GM12872 (cell line): Measurements from ENCODE around the gene MTM1.
A peak's percentile ranks its signal among the peaks of the same experiment; 100 is the strongest.

Experiments used
- TF ChIP-seq, protein P1 (sequence below): IDR thresholded peaks from 3 replicates; pipeline ENCODE4 v1.5.1; 2011; ENCODE audit warnings: low read depth, mild to moderate bottlenecking, low read length, moderate library complexity; ENCODE audit not compliant: insufficient read depth

The MTM1 gene

DNA sequence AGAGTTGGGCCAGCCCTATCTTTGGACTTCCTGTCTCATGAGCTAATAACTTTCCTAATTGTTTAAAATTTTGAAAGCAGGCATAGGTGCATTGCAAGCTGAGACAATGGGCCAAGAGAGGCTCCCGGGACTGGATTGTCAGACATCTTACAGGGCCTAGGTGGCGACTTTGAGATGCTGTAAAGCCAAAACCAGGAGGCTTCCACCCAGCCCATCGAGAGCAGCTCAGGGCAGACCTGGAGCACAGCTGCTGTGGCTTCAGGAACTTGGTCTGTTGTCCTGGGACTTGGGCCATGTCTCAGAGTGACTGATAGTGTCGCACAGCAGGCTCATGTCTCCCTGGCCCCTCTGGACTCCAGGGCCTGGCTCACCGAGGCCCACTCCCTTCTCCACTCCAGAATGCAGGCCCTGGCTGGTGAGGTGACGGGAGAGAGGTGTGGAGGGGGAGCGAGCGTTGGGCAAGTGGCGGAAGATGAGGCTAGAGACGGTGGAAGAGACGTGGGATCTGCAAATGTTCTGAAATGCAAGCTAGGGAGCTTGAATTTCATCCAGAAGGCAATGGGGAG, 24.1 kb upstream of the MTM1 start:
- TF ChIP-seq, protein P1, sequence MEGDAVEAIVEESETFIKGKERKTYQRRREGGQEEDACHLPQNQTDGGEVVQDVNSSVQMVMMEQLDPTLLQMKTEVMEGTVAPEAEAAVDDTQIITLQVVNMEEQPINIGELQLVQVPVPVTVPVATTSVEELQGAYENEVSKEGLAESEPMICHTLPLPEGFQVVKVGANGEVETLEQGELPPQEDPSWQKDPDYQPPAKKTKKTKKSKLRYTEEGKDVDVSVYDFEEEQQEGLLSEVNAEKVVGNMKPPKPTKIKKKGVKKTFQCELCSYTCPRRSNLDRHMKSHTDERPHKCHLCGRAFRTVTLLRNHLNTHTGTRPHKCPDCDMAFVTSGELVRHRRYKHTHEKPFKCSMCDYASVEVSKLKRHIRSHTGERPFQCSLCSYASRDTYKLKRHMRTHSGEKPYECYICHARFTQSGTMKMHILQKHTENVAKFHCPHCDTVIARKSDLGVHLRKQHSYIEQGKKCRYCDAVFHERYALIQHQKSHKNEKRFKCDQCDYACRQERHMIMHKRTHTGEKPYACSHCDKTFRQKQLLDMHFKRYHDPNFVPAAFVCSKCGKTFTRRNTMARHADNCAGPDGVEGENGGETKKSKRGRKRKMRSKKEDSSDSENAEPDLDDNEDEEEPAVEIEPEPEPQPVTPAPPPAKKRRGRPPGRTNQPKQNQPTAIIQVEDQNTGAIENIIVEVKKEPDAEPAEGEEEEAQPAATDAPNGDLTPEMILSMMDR = peak; percentile 20; the same call in 1 of the 3 replicates

DNA sequence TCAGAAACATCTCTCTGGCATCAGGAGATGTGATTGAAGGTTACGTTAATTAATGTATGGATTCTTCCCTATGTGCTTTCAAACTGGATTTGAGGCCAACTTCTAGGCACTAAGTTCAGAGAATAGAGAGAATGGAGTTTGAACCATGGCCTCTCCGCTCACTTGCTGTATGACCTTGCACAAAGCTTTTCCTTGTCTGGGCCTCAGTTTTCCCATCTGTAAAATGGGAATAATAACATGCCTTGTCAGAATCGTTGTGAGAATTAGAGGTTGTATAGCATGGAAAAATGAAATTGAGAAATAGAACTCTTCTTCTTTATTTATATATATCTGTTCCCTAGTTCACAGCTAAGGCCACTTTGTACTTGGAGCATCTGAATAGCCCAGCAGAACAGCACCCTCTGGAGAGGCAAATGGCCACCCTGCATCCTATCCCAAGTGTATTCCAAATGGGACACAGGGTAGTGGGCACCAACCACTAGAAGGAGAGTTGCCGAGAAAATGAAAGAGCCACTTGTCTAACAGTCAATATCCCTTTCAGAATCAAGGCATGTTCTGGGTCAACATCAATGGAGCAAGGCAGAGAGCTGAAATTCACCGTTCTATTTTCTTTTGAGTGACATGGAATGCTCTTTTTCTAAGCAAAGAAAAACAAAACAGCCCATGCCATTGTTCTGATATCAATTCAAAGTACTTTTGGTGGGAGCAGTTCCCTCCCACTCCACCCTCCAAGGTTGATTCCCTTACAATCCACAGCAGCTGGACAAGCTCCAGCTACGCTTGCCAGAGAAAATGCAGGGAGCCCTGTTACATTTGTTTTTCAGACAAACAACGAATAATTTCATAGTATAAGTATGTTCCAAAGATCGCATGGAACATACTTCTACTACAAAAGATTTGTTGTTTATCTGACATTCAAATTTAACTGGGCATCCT, 23.3 kb upstream of the MTM1 start:
- TF ChIP-seq, protein P1 = no peak

DNA sequence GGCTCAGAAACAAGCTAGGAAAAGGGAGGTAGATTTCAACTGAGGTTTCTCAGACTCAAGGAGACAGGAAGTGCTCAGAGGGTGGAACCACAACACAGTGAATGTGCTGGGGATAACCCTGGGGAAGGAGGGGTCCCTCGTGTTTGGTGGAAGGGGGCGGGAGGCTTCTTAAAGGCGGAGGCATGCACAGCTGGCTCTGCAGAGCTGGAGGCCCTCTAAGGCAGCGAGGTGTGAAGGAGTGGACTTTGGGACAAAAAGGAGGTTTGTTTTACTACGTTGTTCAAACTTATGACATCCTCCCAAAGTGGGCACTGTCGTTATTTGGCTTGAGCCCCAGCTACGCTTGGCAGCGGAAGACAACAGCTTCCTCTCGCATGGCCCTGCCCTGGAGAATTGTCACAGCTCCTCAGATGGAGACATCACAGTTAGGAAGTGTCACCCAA, 21.7 kb upstream of the MTM1 start:
- TF ChIP-seq, protein P1 = no peak

DNA sequence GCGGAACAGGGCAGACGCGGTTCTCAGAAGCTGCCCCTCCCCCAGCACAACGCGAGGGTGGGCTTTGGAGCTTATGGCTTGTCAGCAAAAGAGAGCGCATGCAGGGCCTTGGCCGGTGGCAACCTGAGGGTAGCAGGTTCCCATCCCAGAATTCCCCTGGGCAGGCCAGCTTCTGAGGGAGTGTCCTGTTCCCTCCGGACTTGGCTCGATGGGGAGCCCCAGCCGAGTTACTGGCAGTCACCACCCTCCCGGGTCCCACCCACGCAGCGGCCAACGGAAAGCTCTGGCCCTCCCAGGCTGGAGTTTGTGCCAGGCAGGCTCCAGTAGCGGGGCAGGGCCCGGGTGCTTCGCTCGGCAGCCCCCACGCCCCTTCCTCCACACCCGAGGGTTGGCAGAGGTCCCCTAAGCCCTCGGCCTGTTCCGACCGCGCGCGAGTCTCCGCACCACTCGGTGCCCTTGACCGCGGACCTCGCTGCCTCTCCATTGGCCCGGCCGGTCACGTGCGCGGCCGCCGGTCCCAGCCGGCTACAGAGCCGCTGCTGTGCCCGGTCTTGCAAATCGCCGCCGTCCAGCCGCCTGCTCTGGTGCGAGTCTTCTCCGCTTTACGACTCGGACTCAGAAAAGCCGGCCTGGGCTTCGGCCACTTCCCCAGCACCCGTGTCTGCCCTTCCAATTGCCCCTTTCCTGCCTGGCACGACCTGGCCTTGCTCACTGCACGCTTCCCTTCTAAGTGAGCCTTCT, 20.9 kb upstream of the MTM1 start:
- TF ChIP-seq, protein P1 = no peak

DNA sequence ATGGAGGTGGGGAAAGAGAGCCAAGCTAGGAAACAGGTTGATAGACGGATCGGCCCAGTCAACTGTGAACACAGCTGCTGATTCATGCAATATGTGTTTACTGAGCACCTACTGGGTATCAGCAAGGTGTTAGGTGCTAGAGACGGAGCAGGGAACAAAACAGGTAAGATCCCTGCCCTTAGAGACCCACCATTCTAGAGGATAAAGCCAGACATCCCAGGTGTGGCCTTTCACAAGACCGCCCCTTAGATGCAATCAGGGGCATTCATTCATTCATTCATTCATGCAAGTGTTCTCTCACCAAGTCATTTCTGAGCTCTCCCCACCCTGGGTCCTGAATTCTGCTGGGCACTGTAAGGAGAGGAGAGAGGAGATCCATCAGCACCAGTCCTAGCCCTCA, 20.2 kb upstream of the MTM1 start:
- TF ChIP-seq, protein P1 = no peak

DNA sequence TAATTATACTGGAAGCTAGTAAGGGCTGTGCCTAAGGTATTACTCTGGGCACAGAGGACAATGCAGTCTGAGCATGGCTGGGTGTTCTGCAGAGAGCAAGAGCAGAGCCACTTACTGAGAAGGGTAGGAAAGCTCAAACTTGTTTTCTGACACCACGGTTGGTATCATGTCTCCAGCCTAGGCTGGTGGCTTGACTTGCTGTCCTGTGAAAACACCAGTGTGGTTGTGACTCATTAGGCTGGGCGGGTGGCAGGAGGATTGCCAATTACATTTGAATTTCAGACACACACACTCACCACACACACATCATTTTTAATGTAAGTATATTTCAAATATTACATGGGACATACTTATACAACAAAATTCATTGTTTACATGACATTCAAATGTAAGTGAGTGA, 19.7 kb upstream of the MTM1 start:
- TF ChIP-seq, protein P1 = no peak

DNA sequence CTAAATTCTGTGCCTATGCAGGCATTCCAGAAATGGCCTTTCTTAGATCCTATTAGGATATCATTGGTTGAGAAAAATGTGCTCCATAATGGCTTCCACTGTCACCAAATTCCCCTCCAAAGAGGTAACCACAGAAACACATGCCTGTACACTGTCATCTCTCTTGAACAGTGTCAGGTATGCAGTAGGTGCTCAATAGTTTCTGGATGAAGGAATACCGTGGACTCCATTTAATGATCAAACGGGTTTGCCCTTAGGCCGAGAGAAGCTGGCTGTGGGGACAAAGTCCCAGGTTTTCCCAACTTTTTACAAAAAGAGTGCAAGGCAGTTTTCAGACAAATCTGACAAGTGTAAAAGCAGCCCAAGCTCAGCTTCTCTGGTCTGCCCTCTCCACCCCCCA, 16.5 kb upstream of the MTM1 start:
- TF ChIP-seq, protein P1 = no peak
